GM21390 (cell line): ENCODE data around the gene MTOR.
"Not testable (repeated sequence)": the region's sequence is repeated elsewhere in the genome, so short reads cannot be mapped to it uniquely, and the experiment has no call there.

Experiments
- ATAC-seq: cut with Tn5 transposase; IDR thresholded peaks from one replicate; pipeline ENCODE4 v1.9.1; 2021; ENCODE audit not compliant: unreplicated experiment

Gene MTOR

GRCh38 chr1:11280719-11281376 lies 18.5 kb upstream of the MTOR start:
- ATAC-seq = no peak

- ATAC-seq = no peak
Measured at GRCh38 chr1:11279630-11280029, 17.3 kb upstream of the MTOR start.

GRCh38 chr1:11279152-11279551 lies 16.8 kb upstream of the MTOR start:
- no peak for ATAC-seq

DNA sequence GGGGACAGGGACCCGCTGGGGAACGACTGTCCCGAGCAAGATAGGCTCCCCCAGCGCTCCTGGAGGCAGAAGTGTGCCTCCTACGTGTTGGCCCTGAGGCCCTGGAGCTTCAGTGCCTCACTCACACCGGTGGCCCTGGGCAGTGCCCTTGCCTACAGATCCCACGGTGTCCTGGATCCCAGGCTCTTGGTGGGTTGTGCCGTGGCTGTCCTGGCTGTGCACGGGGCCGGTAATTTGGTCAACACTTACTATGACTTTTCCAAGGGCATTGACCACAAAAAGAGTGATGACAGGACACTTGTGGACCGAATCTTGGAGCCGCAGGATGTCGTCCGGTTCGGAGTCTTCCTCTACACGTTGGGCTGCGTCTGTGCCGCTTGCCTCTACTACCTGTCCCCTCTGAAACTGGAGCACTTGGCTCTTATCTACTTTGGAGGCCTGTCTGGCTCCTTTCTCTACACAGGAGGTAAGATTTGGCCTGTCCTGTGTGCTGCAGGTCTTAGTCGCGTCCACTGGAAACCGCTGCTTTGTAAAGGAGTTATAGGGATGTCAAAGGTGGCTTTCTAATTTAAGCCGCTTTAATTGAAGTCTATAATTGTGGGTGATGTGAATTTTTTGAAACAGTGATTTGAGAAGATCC lies 11.4 kb upstream of the MTOR start:
- ATAC-seq = peak; percentile 41

GRCh38 chr1:11272832-11273594 lies 10.7 kb upstream of the MTOR start, which contains the start of gene UBIAD1:
Gene UBIAD1, plus strand, starts transcription at chr1:11273198. Its CDS starts 334 bp downstream, at chr1:11273532.
- peak; percentile 76 for ATAC-seq

GRCh38 chr1:11272544-11272831 lies 10.1 kb upstream of the MTOR start:
- no peak for ATAC-seq

GRCh38 chr1:11267350-11268337 lies 5.3 kb upstream of the MTOR start:
- not testable (repeated sequence) for ATAC-seq

DNA sequence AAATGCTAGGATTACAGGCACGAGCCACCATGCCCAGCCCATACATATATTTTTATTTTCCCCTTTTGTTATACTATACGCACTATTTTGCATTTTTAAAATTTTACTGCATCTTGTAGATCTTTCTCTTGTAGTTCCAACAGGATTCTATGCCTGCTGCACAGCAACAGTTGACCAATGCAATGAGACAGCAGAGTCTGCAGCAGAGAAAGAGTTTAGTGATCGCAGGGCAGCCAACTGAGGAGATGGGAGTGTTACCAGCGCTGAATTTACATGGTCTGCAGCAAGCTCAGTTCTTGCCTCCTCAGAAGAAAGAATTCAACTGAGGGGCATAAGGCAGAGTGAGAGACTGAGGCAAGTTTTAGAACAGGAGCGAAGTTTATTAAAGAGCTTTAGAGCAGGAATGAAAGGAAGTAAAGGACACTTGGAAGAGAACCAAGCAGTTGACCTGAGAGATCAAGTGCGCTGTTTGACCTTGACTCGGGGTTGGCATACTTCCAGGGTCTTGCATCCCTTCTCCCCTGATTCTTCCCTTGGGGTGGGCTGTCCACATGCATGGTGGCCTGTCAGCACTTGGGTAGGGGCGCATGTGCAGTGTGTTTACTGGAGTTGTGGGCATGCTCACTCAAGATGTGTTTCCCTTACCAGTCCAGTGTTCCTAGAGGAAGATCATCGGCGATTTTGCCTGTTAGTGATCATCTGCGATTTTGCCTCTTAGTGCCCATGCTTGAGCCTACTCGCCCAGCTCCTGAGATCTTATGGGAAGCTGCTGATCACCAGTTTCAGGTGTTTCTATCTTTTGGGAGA lies 4.1 kb upstream of the MTOR start:
- no peak for ATAC-seq

- ATAC-seq = no peak
Measured at GRCh38 chr1:11256299-11256698, 6.1 kb downstream of the MTOR start.

- ATAC-seq = no peak
Measured at GRCh38 chr1:11253226-11253625, 9.1 kb downstream of the MTOR start.

DNA sequence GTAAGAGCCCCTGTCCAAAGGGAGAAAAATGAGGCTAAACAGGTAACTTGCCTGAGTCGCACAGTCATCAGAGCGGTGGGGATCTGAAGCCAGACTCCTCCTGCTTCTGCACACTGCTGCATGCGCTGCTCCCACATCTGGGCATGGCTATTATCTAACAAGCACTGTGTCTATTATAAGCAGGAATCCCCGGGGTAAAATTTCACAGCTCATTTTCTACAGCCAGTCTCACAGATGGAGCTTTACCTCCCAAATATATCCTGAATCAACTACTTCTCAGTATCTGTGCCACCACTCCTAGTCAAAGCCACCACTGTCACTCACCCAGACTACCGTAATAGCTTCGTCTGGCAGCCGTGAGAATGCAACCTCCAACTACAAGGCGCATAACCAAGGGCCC lies 9.8 kb downstream of the MTOR start:
- ATAC-seq = no peak

DNA sequence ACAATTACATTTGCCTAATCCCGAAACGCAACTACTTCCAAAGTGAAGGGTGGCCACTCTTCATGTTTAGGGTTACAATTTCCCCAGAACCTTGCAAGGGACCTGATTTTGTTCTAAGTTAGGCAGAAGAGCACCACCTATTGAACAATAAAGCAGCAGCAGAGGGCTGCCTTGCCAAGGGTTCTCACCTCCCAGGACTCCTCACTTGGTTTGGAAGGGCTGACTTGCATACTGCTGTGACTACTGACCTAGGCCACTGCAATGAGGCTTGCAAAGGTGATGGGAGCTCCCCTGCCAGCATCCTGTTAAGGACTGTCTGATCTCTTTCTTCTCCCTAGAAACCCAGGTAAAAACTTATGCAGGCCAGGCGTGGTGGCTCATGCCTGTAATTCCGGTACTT lies 14.2 kb downstream of the MTOR start:
- ATAC-seq = no peak

DNA sequence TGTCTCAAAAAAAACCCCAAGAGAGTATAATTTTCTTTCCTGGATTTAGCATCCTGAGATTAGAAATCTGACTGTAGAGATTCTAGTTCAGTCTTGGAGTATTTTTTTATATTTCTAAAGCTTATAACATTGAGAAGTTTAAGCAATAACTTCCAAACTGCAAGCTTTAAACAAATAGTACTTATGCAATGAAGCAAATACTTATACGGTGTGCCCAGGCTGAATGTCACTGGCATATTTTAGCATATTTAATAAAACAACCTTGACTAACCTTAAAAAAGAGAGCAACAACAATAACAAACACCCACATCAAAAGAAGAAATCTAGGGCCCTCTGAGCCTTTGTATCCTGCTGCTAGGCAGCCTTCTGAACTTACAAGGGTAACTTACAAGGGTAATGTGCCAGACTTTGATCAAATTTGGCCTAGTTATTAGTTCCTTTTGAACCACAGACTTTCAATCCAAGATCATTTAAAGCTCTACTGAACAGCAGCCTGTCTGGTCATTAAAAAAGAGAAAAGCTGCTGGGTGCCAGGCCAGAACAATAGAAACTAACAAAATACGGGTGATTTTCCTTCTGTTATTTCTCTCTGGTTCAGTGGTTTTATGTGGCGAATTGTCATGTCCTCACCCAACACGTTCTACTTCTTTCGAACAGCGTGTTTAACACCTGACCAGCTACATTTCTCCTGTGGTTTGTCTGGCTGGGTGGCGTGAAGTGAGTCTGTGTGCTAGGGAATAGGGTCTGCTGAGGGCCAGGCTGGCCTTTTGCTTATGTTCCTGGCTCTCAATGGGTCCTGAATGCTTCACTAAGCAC lies 16.2 kb downstream of the MTOR start:
- ATAC-seq = no peak

DNA sequence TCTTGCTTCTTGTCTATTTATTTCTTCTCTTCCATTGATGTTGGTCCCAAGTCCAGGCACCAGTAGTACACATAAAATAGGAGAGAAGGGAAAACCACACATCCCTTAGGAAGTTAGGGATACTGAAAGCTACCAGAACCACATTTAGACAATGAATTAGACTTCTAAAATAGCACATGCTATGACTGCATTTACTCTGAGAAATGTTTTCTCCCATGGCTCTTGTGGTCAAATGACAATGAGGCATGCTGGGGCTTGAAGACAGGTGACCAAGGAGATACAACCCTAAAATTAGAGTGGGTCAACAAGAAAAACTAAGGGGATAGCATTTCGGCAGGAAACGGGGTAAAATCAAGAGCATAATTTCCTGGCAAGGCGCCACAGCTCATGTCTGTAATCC lies 17.1 kb downstream of the MTOR start:
- ATAC-seq = no peak

DNA sequence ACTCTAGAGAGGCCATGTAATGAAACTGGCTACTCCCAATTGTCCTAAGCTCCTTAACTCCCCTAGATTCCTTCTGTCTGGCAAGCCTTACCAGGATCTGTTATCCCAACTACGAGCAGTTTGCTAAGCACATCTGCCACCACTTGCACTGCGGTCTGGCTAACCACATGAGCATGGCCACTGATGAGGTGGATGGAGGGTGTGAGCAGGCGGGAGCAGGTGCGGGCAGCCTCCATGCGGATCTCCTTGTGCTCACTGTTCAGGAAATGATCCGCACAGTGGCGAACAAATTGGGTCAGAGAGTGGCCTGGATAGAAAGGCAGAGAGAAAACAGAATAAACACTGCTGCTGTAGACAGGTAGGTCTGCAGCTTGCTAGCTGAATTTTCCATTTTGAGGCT lies 24.0 kb downstream of the MTOR start:
- ATAC-seq = no peak

DNA sequence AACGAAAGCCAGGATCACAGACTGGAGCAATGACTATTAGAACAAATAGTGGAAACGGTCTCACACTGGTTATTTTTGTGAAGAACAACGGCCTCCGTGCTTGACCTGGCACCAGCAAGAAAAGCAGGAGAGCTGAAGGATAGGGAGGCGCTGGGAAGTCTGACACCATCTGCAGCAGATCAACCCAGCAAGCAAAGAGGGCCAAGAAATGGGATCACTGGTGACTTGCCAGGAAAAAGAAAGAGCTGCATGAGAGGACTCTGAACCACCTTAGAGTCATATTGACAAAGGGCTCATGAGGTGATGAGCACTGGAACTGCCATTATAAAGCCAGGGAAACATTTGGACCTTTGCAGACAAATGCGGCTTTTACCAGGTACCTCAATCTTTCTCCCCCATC lies 25.0 kb downstream of the MTOR start:
- no peak for ATAC-seq

- ATAC-seq = no peak
Measured at GRCh38 chr1:11233208-11233607, 29.1 kb downstream of the MTOR start.

DNA sequence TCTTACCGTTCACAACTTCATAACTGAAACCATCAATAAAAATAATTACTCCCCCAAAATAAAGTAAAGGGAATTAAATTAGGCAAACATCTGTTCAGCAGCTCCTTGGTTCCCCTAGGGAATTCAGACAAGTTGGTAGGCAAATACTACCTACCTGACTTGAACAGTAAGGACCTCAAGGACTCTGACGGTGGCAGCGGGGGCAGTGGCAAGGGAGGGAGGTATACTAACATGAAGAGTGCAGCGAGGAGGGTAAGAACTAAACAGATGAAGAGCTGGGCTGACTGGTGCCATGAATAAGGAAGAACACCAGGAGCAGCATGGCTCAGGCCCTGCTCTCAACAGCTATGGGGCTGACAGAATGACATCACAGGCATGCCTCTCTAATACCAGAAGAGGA lies 33.1 kb downstream of the MTOR start:
- no peak for ATAC-seq
